Keratinocyte (primary cell): ENCODE results near the gene AHCYL2. TPM values are rescaled to one million over a fixed set of nuclear protein-coding genes. Genes with fewer than 3 reads are reported as not detected.
"Not testable (repeated sequence)": the region's sequence is repeated elsewhere in the genome, so short reads cannot be mapped to it uniquely, and the experiment has no call there.

ENCODE experiments used
- DNase-seq: peaks from one replicate; pipeline ENCODE4 v3.0.0-alpha.2; 2011; ENCODE audit warnings: low read depth, missing footprints, low spot score
- FAIRE-seq: peaks from 2 replicates; lab custom pipeline; 2011; peaks lifted over from hg19 to GRCh38; lab: Jason Lieb, UNC
- H2AFZ ChIP-seq: 2 replicates; pipeline ENCODE4 v1.6.0; 2012; ENCODE audit warnings: low read length, control low read depth, inconsistent platforms; ENCODE audit not compliant: control insufficient read depth
- H3K27ac ChIP-seq: 2 replicates; pipeline ENCODE4 v1.5.1; 2011; ENCODE audit warnings: low read length; ENCODE audit not compliant: control insufficient read depth, insufficient read depth
- H3K27me3 ChIP-seq: 3 replicates; pipeline ENCODE4 v1.6.0; 2011; ENCODE audit warnings: low read length; ENCODE audit not compliant: control insufficient read depth, insufficient read depth; ENCODE audit errors: extremely low read depth
- H3K36me3 ChIP-seq, 2 experiments: 2 replicates in 1 of 2; 3 replicates in 1 of 2; pipeline ENCODE4 v1.5.1; 2011; ENCODE audit warnings: low read length in 2 of 2, mild to moderate bottlenecking in 1 of 2; ENCODE audit not compliant: control insufficient read depth in 2 of 2, insufficient read depth in 2 of 2; ENCODE audit errors: extremely low read depth in 1 of 2
- H3K4me1 ChIP-seq: 3 replicates; pipeline ENCODE4 v1.5.1; 2011; ENCODE audit warnings: low read length; ENCODE audit not compliant: control insufficient read depth, insufficient read depth; ENCODE audit errors: extremely low read depth
- H3K4me2 ChIP-seq: 3 replicates; pipeline ENCODE4 v1.6.0; 2011; ENCODE audit warnings: low read depth, low read length; ENCODE audit not compliant: control insufficient read depth, insufficient read depth; ENCODE audit errors: extremely low read depth
- H3K4me3 ChIP-seq, 3 experiments: fragments of 200-600 bp in 1 of 3; sonication (generic) in 1 of 3; 2 replicates in 2 of 3; 3 replicates in 1 of 3; pipeline ENCODE4 v1.5.1; 2011 to 2016; ENCODE audit warnings: low read length in 3 of 3, mild to moderate bottlenecking in 3 of 3, control low read depth in 2 of 3, inconsistent platforms in 1 of 3, low read depth in 1 of 3, mixed read lengths in 1 of 3, mixed run types in 1 of 3, moderate library complexity in 1 of 3; ENCODE audit not compliant: control insufficient read depth in 2 of 3, insufficient read depth in 2 of 3; ENCODE audit errors: extremely low read depth in 1 of 3
- H3K79me2 ChIP-seq: 2 replicates; pipeline ENCODE4 v1.6.0; 2012; ENCODE audit warnings: low read length; ENCODE audit not compliant: control insufficient read depth, insufficient read depth
- H3K9ac ChIP-seq: 3 replicates; pipeline ENCODE4 v1.6.0; 2011; ENCODE audit warnings: low read length; ENCODE audit not compliant: control insufficient read depth, insufficient read depth; ENCODE audit errors: extremely low read depth
- H3K9me1 ChIP-seq: 3 replicates; pipeline ENCODE4 v1.6.0; 2011; ENCODE audit warnings: low read length; ENCODE audit not compliant: control insufficient read depth, insufficient read depth; ENCODE audit errors: extremely low read depth
- H3K9me3 ChIP-seq: 2 replicates; pipeline ENCODE4 v1.5.1; 2012; ENCODE audit warnings: low read depth, low read length; ENCODE audit not compliant: control insufficient read depth
- H4K20me1 ChIP-seq: 3 replicates; pipeline ENCODE4 v1.6.0; 2011; ENCODE audit warnings: low read length; ENCODE audit not compliant: control insufficient read depth, insufficient read depth; ENCODE audit errors: extremely low read depth
- EZH2 ChIP-seq: IDR thresholded peaks from one replicate; pipeline ENCODE4 v1.6.1; 2012; ENCODE audit warnings: inconsistent platforms, mild to moderate bottlenecking, low read length, moderate library complexity
- dilution Hi-C: fragments of 300-500 bp; cut with MboI; formaldehyde crosslinking; loops from one replicate; pipeline ENCODE4 v1.7.0; 2020; ENCODE audit warnings: low sequenced_read_pairs; ENCODE audit not compliant: extremely low pct_ligation_motif_present
- polyA plus RNA-seq, 5 experiments: library from polyadenylated mRNA; depleted of rRNA in 3 of 5; stranded (reverse) in 3 of 5; stranded (forward) in 1 of 5; unstranded in 1 of 5; fragments of >200 nt; gene quantifications; 1 replicate in 1 of 5; 2 replicates in 3 of 5; 3 replicates in 1 of 5; pipeline versions ENCODE4 v1.2.1 to v1.2.3, GENCODE V29; 2011 to 2012; ENCODE audit warnings: missing spikeins in 2 of 5, low read depth in 1 of 5, low replicate concordance in 1 of 5
- TF ChIP-seq, protein P1 (sequence below), 3 experiments: IDR thresholded peaks in 1 of 3; conservative IDR thresholded peaks in 1 of 3; optimal IDR thresholded peaks in 1 of 3; 2 replicates in 2 of 3; 3 replicates in 1 of 3; pipeline versions ENCODE3 to v1.5.1; 2011; ENCODE audit warnings: low read length in 3 of 3, mild to moderate bottlenecking in 3 of 3, moderate library complexity in 2 of 3, control low read depth in 1 of 3, inconsistent platforms in 1 of 3; ENCODE audit not compliant: insufficient read depth in 2 of 3; ENCODE audit errors: extremely low read depth in 1 of 3

The AHCYL2 gene
- polyA plus RNA-seq, 1 donor (not counting 4 experiments of a cell fraction or from before 2014, with no cell fraction given) = 32.8 TPM

DNA sequence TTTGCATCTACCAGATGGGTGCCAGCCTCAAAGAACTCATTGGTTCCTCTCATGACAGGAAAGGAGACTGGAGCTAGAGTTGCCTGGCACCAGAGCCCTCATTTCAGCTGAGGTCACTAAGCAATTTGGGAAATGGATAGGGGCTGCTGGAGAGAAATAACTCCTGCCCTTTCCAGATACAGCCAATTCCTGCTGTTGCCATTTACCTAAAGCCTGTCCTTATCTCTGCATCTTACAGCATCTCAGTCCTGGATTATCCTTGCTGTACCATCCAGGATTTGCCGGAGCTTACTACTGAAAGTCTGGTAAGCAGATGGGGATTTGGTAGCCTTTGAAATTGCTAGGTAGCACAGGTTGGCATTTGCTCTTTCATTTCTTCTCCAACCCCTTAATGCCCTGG lies 245.6 kb downstream of the AHCYL2 start:
- Histone ChIP-seq H3K27me3 (no peaks in the 10 kb centered on the region), H3K4me3 (no peak overlapping the region), H3K79me2 (no peaks in the 10 kb centered on the region), H4K20me1 (no peaks in the 10 kb centered on the region), H3K36me3 (peaks cover 4 to 6% of the 10 kb centered on the region in 2 experiments), H3K9me1 (no peaks in the 10 kb centered on the region), H2AFZ (no peak overlapping the region), H3K9ac (no peak overlapping the region), H3K9me3 (no peaks in the 10 kb centered on the region), H3K4me2 (no peak overlapping the region), H3K4me1 (peaks cover 10% of the 10 kb centered on the region), H3K27ac (no peak overlapping the region)
- FAIRE-seq (no peak), DNase-seq (no peak)
- dilution Hi-C loops = no loop called here
- no peak for TF ChIP-seq EZH2
- TF ChIP-seq, protein P1, sequence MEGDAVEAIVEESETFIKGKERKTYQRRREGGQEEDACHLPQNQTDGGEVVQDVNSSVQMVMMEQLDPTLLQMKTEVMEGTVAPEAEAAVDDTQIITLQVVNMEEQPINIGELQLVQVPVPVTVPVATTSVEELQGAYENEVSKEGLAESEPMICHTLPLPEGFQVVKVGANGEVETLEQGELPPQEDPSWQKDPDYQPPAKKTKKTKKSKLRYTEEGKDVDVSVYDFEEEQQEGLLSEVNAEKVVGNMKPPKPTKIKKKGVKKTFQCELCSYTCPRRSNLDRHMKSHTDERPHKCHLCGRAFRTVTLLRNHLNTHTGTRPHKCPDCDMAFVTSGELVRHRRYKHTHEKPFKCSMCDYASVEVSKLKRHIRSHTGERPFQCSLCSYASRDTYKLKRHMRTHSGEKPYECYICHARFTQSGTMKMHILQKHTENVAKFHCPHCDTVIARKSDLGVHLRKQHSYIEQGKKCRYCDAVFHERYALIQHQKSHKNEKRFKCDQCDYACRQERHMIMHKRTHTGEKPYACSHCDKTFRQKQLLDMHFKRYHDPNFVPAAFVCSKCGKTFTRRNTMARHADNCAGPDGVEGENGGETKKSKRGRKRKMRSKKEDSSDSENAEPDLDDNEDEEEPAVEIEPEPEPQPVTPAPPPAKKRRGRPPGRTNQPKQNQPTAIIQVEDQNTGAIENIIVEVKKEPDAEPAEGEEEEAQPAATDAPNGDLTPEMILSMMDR (optimal IDR thresholded peaks at IDR 0.05 in 1 of 3, IDR thresholded peaks at IDR 0.05 in 1 of 3, conservative IDR thresholded peaks at IDR 0.05 in 1 of 3; ENCODE audit: extremely low read depth in 1 of 3, insufficient read depth in 2 of 3, low read length in 3 of 3) = no peak

DNA sequence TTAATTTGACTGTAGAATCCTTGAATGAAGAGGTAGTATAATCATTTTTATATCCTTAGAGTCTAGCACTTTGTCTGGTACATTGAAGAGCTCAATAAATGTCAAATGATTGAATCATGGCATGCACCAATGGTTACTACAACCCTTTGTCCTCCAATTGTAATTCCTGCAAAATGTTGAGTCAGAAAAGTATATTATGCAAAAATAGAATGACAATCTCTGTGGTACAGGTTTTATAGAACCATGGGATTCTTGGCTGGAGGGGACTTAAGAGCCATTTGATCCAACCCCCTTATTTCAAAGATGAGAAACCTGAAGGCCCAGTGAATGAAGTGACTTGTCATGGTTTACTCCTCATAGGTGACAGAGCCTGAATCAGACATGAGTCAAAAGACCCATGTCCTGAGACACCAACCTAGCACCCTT lies 246.6 kb downstream of the AHCYL2 start:
- peaks cover 2 to 3% of the 10 kb centered on the region in 2 experiments for H3K36me3 ChIP-seq
- no peak overlapping the region for H3K27ac ChIP-seq
- H3K4me1 ChIP-seq = peaks cover 10% of the 10 kb centered on the region
- DNase-seq = no peak
- TF ChIP-seq, protein P1 (optimal IDR thresholded peaks at IDR 0.05 in 1 of 3, IDR thresholded peaks at IDR 0.05 in 1 of 3, conservative IDR thresholded peaks at IDR 0.05 in 1 of 3; ENCODE audit: extremely low read depth in 1 of 3, insufficient read depth in 2 of 3, low read length in 3 of 3) = no peak
- TF ChIP-seq EZH2 = no peak
- H3K27me3 ChIP-seq = no peaks in the 10 kb centered on the region
- no peak overlapping the region for H3K4me3 ChIP-seq
- FAIRE-seq = no peak
- H3K79me2 ChIP-seq = no peaks in the 10 kb centered on the region
- dilution Hi-C loops = no loop called here
- H3K4me2 ChIP-seq = no peak overlapping the region
- H3K9me3 ChIP-seq = no peaks in the 10 kb centered on the region
- H3K9me1 ChIP-seq = no peaks in the 10 kb centered on the region
- no peak overlapping the region for H3K9ac ChIP-seq
- H2AFZ ChIP-seq = no peak overlapping the region
- no peaks in the 10 kb centered on the region for H4K20me1 ChIP-seq

DNA sequence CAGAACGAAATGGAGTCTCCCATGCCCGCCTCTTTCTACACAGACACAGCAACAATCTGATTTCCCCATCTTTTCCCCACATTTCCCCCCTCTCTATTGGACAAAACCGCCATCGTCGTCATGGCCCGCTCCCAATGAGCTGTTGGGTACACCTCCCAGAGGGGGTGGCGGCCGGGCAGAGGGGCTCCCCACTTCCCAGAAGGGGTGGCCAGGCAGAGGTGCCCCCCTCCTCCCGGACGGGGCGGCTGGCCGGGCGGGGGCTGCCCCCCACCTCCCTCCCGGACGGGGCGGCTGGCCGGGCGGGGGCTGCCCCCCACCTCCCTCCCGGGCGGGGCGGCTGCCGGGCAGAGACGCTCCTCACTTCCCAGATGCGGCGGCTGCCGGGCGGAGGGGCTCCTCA lies 251.1 kb downstream of the AHCYL2 start:
- FAIRE-seq, H3K36me3 ChIP-seq: not testable (repeated sequence)

DNA sequence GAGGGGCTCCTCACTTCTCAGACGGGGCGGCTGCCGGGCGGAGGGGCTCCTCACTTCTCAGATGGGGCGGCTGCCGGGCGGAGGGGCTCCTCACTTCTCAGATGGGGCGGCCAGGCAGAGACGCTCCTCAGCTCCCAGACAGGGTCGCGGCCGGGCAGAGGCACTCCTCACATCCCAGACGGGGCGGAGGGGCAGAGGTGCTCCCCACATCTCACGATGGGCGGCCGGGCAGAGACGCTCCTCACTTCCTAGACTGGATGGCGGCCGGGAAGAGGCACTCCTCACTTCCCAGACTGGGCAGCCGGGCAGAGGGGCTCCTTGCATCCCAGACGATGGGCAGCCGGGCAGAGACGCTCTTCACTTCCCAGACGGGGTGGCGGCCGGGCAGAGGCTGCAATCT lies 251.6 kb downstream of the AHCYL2 start:
- H3K36me3 ChIP-seq, FAIRE-seq, DNase-seq: not testable (repeated sequence)

More for the DNA sequence above, 251.1 kb downstream of the AHCYL2 start:
- H3K79me2 ChIP-seq, H3K9me3 ChIP-seq, H3K9ac ChIP-seq, H3K4me2 ChIP-seq, H4K20me1 ChIP-seq, H3K27ac ChIP-seq, H3K9me1 ChIP-seq, dilution Hi-C loops, H3K4me1 ChIP-seq, H2AFZ ChIP-seq, H3K27me3 ChIP-seq, H3K4me3 ChIP-seq, DNase-seq: not testable (repeated sequence)

More for the DNA sequence above, 251.6 kb downstream of the AHCYL2 start:
- H3K27me3 ChIP-seq, H3K4me1 ChIP-seq, H3K4me2 ChIP-seq, H3K4me3 ChIP-seq, H4K20me1 ChIP-seq, H3K79me2 ChIP-seq, H3K9ac ChIP-seq, H3K27ac ChIP-seq, H3K9me1 ChIP-seq, H3K9me3 ChIP-seq, H2AFZ ChIP-seq, dilution Hi-C loops: not testable (repeated sequence)
